DND-41 (cell line): ENCODE measurements around the gene BBS1.

Experiments
- ATAC-seq: fragments of 200-7000 bp; cut with Tn5 transposase; 3 replicates; pipeline ENCODE4 v1.9.1; 2021; ENCODE audit warnings: low read depth; ENCODE audit not compliant: insufficient read depth
- DNase-seq: peaks from one replicate; pipeline ENCODE4 v3.0.0-alpha.2; 2020
- H2AFZ ChIP-seq: 2 replicates; pipeline ENCODE4 v1.6.0; 2012; ENCODE audit warnings: low read depth, low read length
- H3K27ac ChIP-seq: 2 replicates; pipeline ENCODE4 v1.5.1; 2012; ENCODE audit warnings: low read length, inconsistent platforms
- H3K27me3 ChIP-seq: fragments of 200-600 bp; sonication (generic); 2 replicates; pipeline ENCODE4 v1.6.0; 2012; ENCODE audit warnings: low read length, mild to moderate bottlenecking, inconsistent platforms; ENCODE audit not compliant: insufficient read depth, poor library complexity
- H3K36me3 ChIP-seq: 2 replicates; pipeline ENCODE4 v1.5.1; 2012; ENCODE audit warnings: low read length, inconsistent platforms; ENCODE audit not compliant: insufficient read depth
- H3K4me1 ChIP-seq: 2 replicates; pipeline ENCODE4 v1.5.1; 2012; ENCODE audit warnings: mild to moderate bottlenecking, low read length; ENCODE audit not compliant: insufficient read depth
- H3K4me2 ChIP-seq: 2 replicates; pipeline ENCODE4 v1.6.0; 2012; ENCODE audit warnings: mild to moderate bottlenecking, moderate library complexity, low read length, inconsistent platforms; ENCODE audit not compliant: insufficient read depth
- H3K4me3 ChIP-seq, 2 experiments: fragments of 200-600 bp in 1 of 2; shearing (Covaris generic) in 1 of 2; 2 replicates each; pipeline ENCODE4 v1.5.1; 2012 to 2016; ENCODE audit warnings: inconsistent platforms in 2 of 2, low read length in 2 of 2, mild to moderate bottlenecking in 2 of 2, low read depth in 1 of 2, moderate library complexity in 1 of 2
- H3K79me2 ChIP-seq: 2 replicates; pipeline ENCODE4 v1.6.0; 2012; ENCODE audit warnings: low read length, inconsistent platforms; ENCODE audit not compliant: insufficient read depth
- H3K9ac ChIP-seq: 2 replicates; pipeline ENCODE4 v1.6.0; 2012; ENCODE audit warnings: low read depth, mild to moderate bottlenecking, inconsistent platforms, low read length, moderate library complexity
- H3K9me3 ChIP-seq: 2 replicates; pipeline ENCODE4 v1.5.1; 2012; ENCODE audit warnings: low read length, moderate library complexity, mild to moderate bottlenecking, inconsistent platforms; ENCODE audit not compliant: insufficient read depth, severe bottlenecking
- H4K20me1 ChIP-seq: 2 replicates; pipeline ENCODE4 v1.6.0; 2012; ENCODE audit warnings: low read length; ENCODE audit not compliant: insufficient read depth
- EZH2 ChIP-seq: IDR thresholded peaks from 3 replicates; pipeline ENCODE4 v1.6.1; 2012; ENCODE audit warnings: borderline replicate concordance, low read depth, mild to moderate bottlenecking, moderate library complexity, low read length, inconsistent platforms; ENCODE audit not compliant: severe bottlenecking
- TF ChIP-seq, protein P1 (sequence below): IDR thresholded peaks from 2 replicates; pipeline ENCODE4 v1.5.1; 2012; ENCODE audit warnings: borderline replicate concordance, low read length, moderate library complexity, mild to moderate bottlenecking; ENCODE audit not compliant: poor library complexity, severe bottlenecking; ENCODE audit errors: extremely low read depth

Gene BBS1

DNA sequence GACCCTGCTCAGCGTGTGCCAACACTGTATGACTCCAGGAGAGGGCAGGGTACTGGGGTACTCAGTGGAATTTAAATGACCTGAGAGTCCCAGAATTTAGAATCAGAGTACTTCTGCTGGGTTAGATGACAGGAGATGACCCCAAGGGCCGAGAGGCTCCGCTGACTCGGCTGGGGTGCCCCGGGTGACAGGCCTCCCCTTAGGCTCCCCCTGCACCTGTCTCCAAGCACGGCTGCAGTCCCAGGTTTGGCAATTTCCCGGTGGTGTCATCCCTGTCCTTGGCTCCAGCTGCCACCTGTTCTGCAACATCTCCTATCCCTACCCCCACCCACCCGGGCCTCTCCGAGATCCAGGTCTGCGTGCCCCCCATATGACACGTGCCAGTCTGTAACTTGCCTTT, 37.6 kb downstream of the BBS1 start:
- Histone ChIP-seq H3K9me3 (no peaks in the 10 kb centered on the region), H3K4me2 (no peak overlapping the region), H3K79me2 (peaks cover 8% of the 10 kb centered on the region), H3K27me3 (no peaks in the 10 kb centered on the region), H3K4me1 (peaks cover 32% of the 10 kb centered on the region), H2AFZ (no peak overlapping the region), H4K20me1 (no peaks in the 10 kb centered on the region), H3K27ac (no peak overlapping the region), H3K36me3 (peaks cover 4% of the 10 kb centered on the region; the same call in 1 of the 2 replicates), H3K4me3 (no peak overlapping the region), H3K9ac (no peak overlapping the region)
- no peak for TF ChIP-seq EZH2
- TF ChIP-seq, protein P1, sequence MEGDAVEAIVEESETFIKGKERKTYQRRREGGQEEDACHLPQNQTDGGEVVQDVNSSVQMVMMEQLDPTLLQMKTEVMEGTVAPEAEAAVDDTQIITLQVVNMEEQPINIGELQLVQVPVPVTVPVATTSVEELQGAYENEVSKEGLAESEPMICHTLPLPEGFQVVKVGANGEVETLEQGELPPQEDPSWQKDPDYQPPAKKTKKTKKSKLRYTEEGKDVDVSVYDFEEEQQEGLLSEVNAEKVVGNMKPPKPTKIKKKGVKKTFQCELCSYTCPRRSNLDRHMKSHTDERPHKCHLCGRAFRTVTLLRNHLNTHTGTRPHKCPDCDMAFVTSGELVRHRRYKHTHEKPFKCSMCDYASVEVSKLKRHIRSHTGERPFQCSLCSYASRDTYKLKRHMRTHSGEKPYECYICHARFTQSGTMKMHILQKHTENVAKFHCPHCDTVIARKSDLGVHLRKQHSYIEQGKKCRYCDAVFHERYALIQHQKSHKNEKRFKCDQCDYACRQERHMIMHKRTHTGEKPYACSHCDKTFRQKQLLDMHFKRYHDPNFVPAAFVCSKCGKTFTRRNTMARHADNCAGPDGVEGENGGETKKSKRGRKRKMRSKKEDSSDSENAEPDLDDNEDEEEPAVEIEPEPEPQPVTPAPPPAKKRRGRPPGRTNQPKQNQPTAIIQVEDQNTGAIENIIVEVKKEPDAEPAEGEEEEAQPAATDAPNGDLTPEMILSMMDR: no peak
- DNase-seq (no peak), ATAC-seq (no peak)

DNA sequence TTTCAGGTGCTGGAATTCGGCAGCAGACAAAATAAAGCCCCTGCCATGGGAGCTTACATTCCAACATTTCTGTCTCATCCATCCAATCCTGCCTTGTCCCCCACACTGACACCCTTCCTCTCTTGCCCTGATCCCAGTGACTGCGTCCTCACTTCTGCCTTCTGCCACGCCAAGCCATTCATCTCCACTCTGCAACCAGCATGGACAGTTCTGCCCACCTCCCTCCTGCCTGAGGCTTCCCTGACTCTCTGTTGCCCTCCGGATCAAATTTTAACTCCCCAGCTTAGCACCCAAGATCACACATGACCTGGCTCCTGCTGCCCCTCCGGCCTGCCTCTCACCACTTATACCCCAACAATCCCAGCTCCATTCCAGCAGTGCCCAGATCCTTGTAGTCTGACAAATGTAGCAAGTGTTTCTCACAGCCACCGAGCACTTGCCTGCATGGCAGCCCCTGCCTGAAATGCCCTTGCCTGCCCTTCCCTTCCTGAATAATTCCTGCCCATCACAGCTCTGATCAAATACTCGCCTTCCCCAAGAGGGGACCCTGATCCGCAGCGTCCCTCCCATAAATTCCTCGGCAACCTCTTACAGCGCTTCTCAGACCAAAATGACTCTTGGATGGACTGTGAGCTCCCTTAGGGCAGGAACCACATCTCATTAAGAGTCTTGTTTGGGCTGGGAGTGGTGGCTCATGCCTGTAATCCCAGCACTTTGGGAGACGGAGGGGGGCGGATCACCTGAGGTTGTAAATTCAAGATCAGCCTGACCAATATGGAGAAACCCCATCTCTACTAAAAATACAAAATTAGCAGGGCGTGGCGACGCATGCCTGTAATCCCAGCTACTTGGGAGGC, 38.6 kb downstream of the BBS1 start:
- H3K4me1 ChIP-seq: peaks cover 22% of the 10 kb centered on the region
- no peak for TF ChIP-seq EZH2
- TF ChIP-seq, protein P1: no peak
- H3K4me3 ChIP-seq: no peak overlapping the region
- no peak overlapping the region for H3K9ac ChIP-seq
- H3K79me2 ChIP-seq: peaks cover 8% of the 10 kb centered on the region
- no peaks in the 10 kb centered on the region for H4K20me1 ChIP-seq
- H3K27me3 ChIP-seq: no peaks in the 10 kb centered on the region
- DNase-seq (no peak), ATAC-seq (no peak)
- H3K4me2 ChIP-seq: no peak overlapping the region
- H3K27ac ChIP-seq: no peak overlapping the region
- H3K36me3 ChIP-seq: no peaks in the 10 kb centered on the region
- no peak overlapping the region for H2AFZ ChIP-seq
- no peaks in the 10 kb centered on the region for H3K9me3 ChIP-seq

DNA sequence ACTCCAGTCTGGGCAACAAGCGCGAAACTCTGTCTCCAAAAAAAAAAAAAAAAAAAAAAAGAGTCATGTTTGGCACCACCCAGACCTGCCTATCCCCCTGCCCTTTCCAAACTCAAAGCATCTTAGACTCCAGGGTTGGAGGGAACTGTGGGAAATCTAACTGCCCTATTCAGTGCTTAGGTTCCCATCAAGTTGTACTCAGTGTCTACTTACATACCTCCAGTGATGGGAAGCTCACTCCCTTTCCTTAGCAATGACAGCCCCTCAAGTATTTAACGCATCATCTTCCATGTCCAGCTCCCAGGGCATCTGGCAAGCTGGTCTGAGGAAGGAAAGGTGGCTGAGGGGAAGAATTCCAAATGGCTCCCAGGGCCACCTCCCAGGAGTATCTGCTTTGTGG, 39.3 kb downstream of the BBS1 start:
- Histone ChIP-seq H4K20me1 (no peaks in the 10 kb centered on the region), H3K9me3 (no peaks in the 10 kb centered on the region), H3K4me3 (no peak overlapping the region), H3K36me3 (no peaks in the 10 kb centered on the region), H3K4me2 (no peak overlapping the region), H2AFZ (no peak overlapping the region), H3K27me3 (no peaks in the 10 kb centered on the region), H3K27ac (no peak overlapping the region), H3K4me1 (peaks cover 16% of the 10 kb centered on the region), H3K79me2 (peaks cover 8% of the 10 kb centered on the region), H3K9ac (no peak overlapping the region)
- ATAC-seq: no peak
- TF ChIP-seq, protein P1: no peak
- TF ChIP-seq EZH2: no peak
- DNase-seq: no peak
